Activated CD8-positive, alpha-beta T cell treated with anti-CD3 and anti-CD28 coated beads for 36 hours (primary cell): ENCODE measurements around the gene GPC6. TPM values are rescaled to one million over a fixed set of nuclear protein-coding genes. Genes with fewer than 3 reads are reported as not detected.

Source experiments
- ATAC-seq: fragments of 200-7000 bp; cut with Tn5 transposase; one replicate; pipeline ENCODE4 v1.10.0; 2021; ENCODE audit warnings: mild to moderate bottlenecking, moderate library complexity
- CTCF ChIA-PET: fragments of 350-600 bp; sonication (Branson Sonifier 250); formaldehyde crosslinking; loops from one replicate; lab custom pipeline; 2021; ENCODE audit warnings: antibody characterized with exemption; lab: Charles Lee
- POLR2A ChIA-PET: fragments of 350-600 bp; sonication (Branson Sonifier 250); formaldehyde crosslinking; loops from one replicate; lab custom pipeline; 2021; ENCODE audit warnings: antibody characterized with exemption; lab: Charles Lee
- DNase-seq: peaks from one replicate; pipeline ENCODE4 v3.0.0-alpha.2; 2020
- H3K27ac Mint-ChIP-seq: one replicate; pipeline ENCODE4 v1.8.0; 2021; ENCODE audit warnings: mild to moderate bottlenecking, mixed read lengths
- H3K27me3 Mint-ChIP-seq: one replicate; pipeline ENCODE4 v1.8.0; 2021; ENCODE audit warnings: mixed read lengths
- H3K36me3 Mint-ChIP-seq: one replicate; pipeline ENCODE4 v1.8.0; 2021; ENCODE audit warnings: low read depth, mixed read lengths
- H3K4me1 Mint-ChIP-seq: one replicate; pipeline ENCODE4 v1.8.0; 2021; ENCODE audit warnings: low read depth, mixed read lengths
- H3K4me3 Mint-ChIP-seq: one replicate; pipeline ENCODE4 v1.8.0; 2021; ENCODE audit warnings: mild to moderate bottlenecking, moderate library complexity, mixed read lengths
- H3K9me3 Mint-ChIP-seq: one replicate; pipeline ENCODE4 v1.8.0; 2021; ENCODE audit warnings: mixed read lengths
- CTCF ChIP-seq: fragments of 200-600 bp; IDR thresholded peaks from one replicate; pipeline ENCODE4 v1.8.0; 2022; ENCODE audit warnings: antibody characterized with exemption, mild to moderate bottlenecking
- intact Hi-C: fragments of 100-400 bp; cut with micrococcal nuclease; formaldehyde crosslinking; loops from one replicate; pipeline ENCODE4 v1.10.0; 2022
- total RNA-seq, 2 experiments: library from RNA; stranded (reverse); gene quantifications; one replicate each; pipeline ENCODE4 v1.2.3, GENCODE V29; 2021

GPC6 gene
- total RNA-seq, 2 experiments from 2014 or later, result not detected

GRCh38 chr13:94303644-94304174 is 1077.1 kb downstream of the GPC6 start:
- intact Hi-C loops, result no loop called here
- no peaks in the 10 kb centered on the region for H3K9me3 Mint-ChIP-seq
- no peak overlapping the region for H3K4me3 Mint-ChIP-seq
- ChIA-PET CTCF (interaction anchor here (1.2 kb wide), 1 partner anchor 16 kb away, joined by 3 read pairs; no protein-coding TSS in a partner anchor), POLR2A (no interaction called here)
- ATAC-seq (no peak), DNase-seq (no peak)
- no peaks in the 10 kb centered on the region for H3K27me3 Mint-ChIP-seq
- H3K4me1 Mint-ChIP-seq, result no peaks in the 10 kb centered on the region
- TF ChIP-seq CTCF, result no peak
- no peak overlapping the region for H3K27ac Mint-ChIP-seq
- no peaks in the 10 kb centered on the region for H3K36me3 Mint-ChIP-seq

- intact Hi-C loops, result no loop called here
- no peak for TF ChIP-seq CTCF
- Mint-ChIP-seq H3K4me3 (no peak overlapping the region), H3K9me3 (no peaks in the 10 kb centered on the region), H3K36me3 (no peaks in the 10 kb centered on the region), H3K27me3 (no peaks in the 10 kb centered on the region), H3K4me1 (no peaks in the 10 kb centered on the region), H3K27ac (no peak overlapping the region)
- DNase-seq (no peak), ATAC-seq (no peak)
- ChIA-PET POLR2A (no interaction called here), CTCF (no interaction called here)
These were observed 1078.4 kb downstream of the GPC6 start for GRCh38 chr13:94305033-94305432.

GRCh38 chr13:94305463-94305862 is 1078.9 kb downstream of the GPC6 start:
- Mint-ChIP-seq H3K4me3 (no peak overlapping the region), H3K9me3 (no peaks in the 10 kb centered on the region), H3K36me3 (no peaks in the 10 kb centered on the region), H3K4me1 (no peaks in the 10 kb centered on the region), H3K27me3 (no peaks in the 10 kb centered on the region), H3K27ac (no peak overlapping the region)
- DNase-seq (no peak), ATAC-seq (no peak)
- ChIA-PET POLR2A (no interaction called here), CTCF (no interaction called here)
- no peak for TF ChIP-seq CTCF
- intact Hi-C loops, result no loop called here

GRCh38 chr13:94305934-94306333 is 1079.3 kb downstream of the GPC6 start:
- DNase-seq, result no peak

GRCh38 chr13:94308832-94309231 is 1082.2 kb downstream of the GPC6 start:
- CTCF ChIA-PET, result interaction anchor here (1.2 to 1.3 kb wide), 2 partner anchors 9 to 15 kb away, joined by 3 read pairs; no protein-coding TSS in a partner anchor

More at GRCh38 chr13:94305934-94306333, 1079.3 kb downstream of the GPC6 start:
- H3K27me3 Mint-ChIP-seq, result no peaks in the 10 kb centered on the region
- no peaks in the 10 kb centered on the region for H3K4me1 Mint-ChIP-seq
- no peak for ATAC-seq
- no peaks in the 10 kb centered on the region for H3K9me3 Mint-ChIP-seq
- intact Hi-C loops, result no loop called here
- ChIA-PET CTCF (no interaction called here), POLR2A (no interaction called here)
- H3K36me3 Mint-ChIP-seq, result no peaks in the 10 kb centered on the region
- TF ChIP-seq CTCF, result no peak
- no peak overlapping the region for H3K4me3 Mint-ChIP-seq
- no peak overlapping the region for H3K27ac Mint-ChIP-seq

More at GRCh38 chr13:94308832-94309231, 1082.2 kb downstream of the GPC6 start:
- POLR2A ChIA-PET, result no interaction called here
- Mint-ChIP-seq H3K4me3 (no peak overlapping the region), H3K9me3 (no peaks in the 10 kb centered on the region), H3K4me1 (no peaks in the 10 kb centered on the region), H3K36me3 (no peaks in the 10 kb centered on the region), H3K27ac (no peak overlapping the region), H3K27me3 (no peaks in the 10 kb centered on the region)
- ATAC-seq, result no peak
- intact Hi-C loops, result no loop called here
- TF ChIP-seq CTCF, result no peak
- DNase-seq, result no peak
